HG03469 (cell line): ENCODE measurements around the gene IL1B.
A peak's percentile ranks its signal among the peaks of the same experiment; 100 is the strongest.

ENCODE experiments used
- ATAC-seq: cut with Tn5 transposase; IDR thresholded peaks from one replicate; pipeline ENCODE4 v1.9.1; 2021; ENCODE audit warnings: mild to moderate bottlenecking, moderate library complexity, moderate number of reproducible peaks; ENCODE audit not compliant: unreplicated experiment

The IL1B gene

GRCh38 chr2:112787294-112787693, 49.3 kb downstream of the IL1B start:
- no peak for ATAC-seq

DNA sequence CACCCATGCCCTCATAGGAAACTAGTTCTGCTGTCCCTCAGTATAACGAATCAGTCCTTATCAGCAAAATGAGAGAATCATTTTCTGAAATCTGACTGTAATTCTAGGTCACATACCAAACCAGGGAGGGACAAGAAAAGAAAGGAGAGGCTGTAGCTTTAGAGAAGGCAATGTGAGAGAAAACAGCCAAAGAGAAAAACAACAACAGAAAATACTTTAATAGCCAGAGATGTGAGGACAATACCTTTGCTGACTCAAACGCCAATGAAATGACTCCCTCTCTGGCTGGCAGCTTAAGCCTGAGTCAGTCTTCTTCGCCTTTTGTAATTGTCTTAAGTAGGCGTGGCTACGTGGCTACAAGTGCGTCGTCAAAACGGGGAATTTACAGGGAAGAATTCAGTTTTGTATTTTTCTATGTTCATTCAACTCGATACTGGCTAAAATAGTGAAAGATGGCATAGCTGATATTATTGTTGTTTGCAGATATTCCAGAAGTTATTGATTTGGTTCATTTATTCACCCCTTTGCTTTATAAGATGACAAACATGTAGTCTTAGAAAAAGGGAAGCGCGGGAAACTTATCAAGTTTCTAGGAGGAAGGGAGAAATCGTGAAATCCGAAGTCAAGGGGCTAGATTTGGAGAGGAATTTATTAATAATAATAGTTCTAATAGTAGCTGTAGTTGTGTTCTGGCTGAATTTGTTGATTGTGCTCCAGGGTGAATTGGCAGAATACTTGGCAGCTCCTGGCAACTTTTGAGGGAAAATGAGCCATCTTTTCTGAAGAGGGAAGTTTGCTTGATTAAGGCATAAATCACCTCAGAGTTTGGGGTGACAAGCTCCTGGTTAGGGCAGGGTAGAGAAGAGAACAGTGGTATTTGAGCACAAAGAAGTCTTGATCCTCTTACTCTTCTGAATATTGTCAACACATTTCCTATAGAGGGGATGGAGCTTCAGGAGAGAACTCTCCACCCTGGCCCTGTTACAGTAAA, 52.1 kb downstream of the IL1B start, which contains the start of gene IL1A:
IL1A (minus strand) TSS at position 295 of the 991 bp plus-strand sequence. CDS start 723 bp downstream, outside the sequence.
- ATAC-seq = no peak

DNA sequence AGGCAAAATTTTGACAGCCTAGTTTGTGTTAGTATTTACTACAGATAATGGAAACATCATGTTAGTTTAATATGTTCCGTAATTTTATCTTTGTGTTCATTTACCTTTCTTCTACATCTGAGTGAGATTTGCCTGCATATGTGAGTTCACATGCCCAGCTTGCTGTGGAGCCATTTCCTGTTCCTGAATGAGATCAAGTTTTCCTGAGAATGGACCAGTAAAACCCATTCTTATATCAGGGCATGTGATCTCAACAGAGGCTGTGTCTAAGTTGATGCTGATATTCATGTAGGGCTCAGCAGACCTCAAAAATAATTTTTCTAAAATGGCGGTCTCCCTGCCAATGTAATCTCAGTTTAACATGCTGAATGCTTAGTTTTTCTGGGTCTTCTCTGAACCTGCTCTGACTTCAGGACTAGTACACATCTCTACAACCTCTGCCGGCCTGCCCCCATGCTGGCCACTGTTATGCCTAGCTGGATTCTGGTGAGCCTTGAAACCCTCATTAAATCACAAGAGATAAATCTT, 53.3 kb downstream of the IL1B start:
- no peak for ATAC-seq

GRCh38 chr2:112782234-112782799, 54.3 kb downstream of the IL1B start:
- ATAC-seq = peak; percentile 51
